GM23248 (cell line): ENCODE results near the gene LCTL. TPM values are rescaled to one million over a fixed set of nuclear protein-coding genes. Genes with fewer than 3 reads are reported as not detected.
A peak's percentile ranks its signal among the peaks of the same experiment; 100 is the strongest.

Experiments used
- DNase-seq: peaks from one replicate; pipeline ENCODE4 v3.0.0-alpha.2; 2015
- H2AFZ ChIP-seq: fragments of 200-600 bp; sonication (generic); 2 replicates; pipeline ENCODE4 v1.6.1; 2016; ENCODE audit warnings: antibody characterized with exemption
- H3F3A ChIP-seq: fragments of 200-600 bp; sonication (generic); 2 replicates; pipeline ENCODE4 v1.6.1; 2016; ENCODE audit warnings: mild to moderate bottlenecking, antibody characterized with exemption, mixed run types; ENCODE audit not compliant: insufficient read depth
- H3K27ac ChIP-seq: fragments of 200-600 bp; sonication (generic); 2 replicates; pipeline ENCODE4 v1.5.1; 2016; ENCODE audit warnings: mild to moderate bottlenecking
- H3K27me3 ChIP-seq: fragments of 200-600 bp; sonication (generic); replicated peaks from 2 replicates; pipeline ENCODE4 v1.6.1; 2016; ENCODE audit warnings: mild to moderate bottlenecking; ENCODE audit not compliant: insufficient read depth
- H3K36me3 ChIP-seq: fragments of 200-600 bp; sonication (generic); 2 replicates; pipeline ENCODE4 v1.6.1; 2016; ENCODE audit warnings: low read depth, mild to moderate bottlenecking
- H3K4me1 ChIP-seq: fragments of 200-600 bp; sonication (generic); 2 replicates; pipeline ENCODE4 v1.6.1; 2016; ENCODE audit warnings: mild to moderate bottlenecking; ENCODE audit not compliant: insufficient read depth
- H3K4me2 ChIP-seq: fragments of 200-600 bp; sonication (generic); one replicate; pipeline ENCODE4 v1.6.1; 2016; ENCODE audit warnings: mild to moderate bottlenecking; ENCODE audit not compliant: unreplicated experiment
- H3K4me3 ChIP-seq: fragments of 200-600 bp; sonication (generic); 2 replicates; pipeline ENCODE4 v1.5.1; 2016; ENCODE audit warnings: mild to moderate bottlenecking
- H3K79me2 ChIP-seq: fragments of 200-600 bp; sonication (generic); 2 replicates; pipeline ENCODE4 v1.6.1; 2016; ENCODE audit warnings: mild to moderate bottlenecking; ENCODE audit not compliant: insufficient read depth
- H3K9ac ChIP-seq: fragments of 200-600 bp; sonication (generic); 2 replicates; pipeline ENCODE4 v1.6.1; 2016; ENCODE audit warnings: mild to moderate bottlenecking
- H3K9me2 ChIP-seq: fragments of 200-600 bp; sonication (generic); 2 replicates; pipeline ENCODE4 v1.6.1; 2016; ENCODE audit warnings: mixed run types, mild to moderate bottlenecking, moderate library complexity; ENCODE audit not compliant: insufficient read depth
- H3K9me3 ChIP-seq: fragments of 200-600 bp; sonication (generic); one replicate; pipeline ENCODE4 v1.6.1; 2017; ENCODE audit warnings: low read depth
- H4K20me1 ChIP-seq: fragments of 200-600 bp; sonication (generic); 2 replicates; pipeline ENCODE4 v1.6.0; 2016; ENCODE audit not compliant: insufficient read depth
- EZH2 ChIP-seq: fragments of 200-600 bp; sonication (generic); IDR thresholded peaks from 2 replicates; pipeline ENCODE4 v1.6.1; 2018; ENCODE audit warnings: antibody characterized with exemption, mild to moderate bottlenecking; ENCODE audit not compliant: insufficient read depth, poor library complexity, severe bottlenecking
- EZH2phosphoT487 ChIP-seq: fragments of 200-600 bp; sonication (generic); IDR thresholded peaks from 2 replicates; pipeline ENCODE4 v1.6.1; 2018; ENCODE audit warnings: antibody characterized with exemption, moderate library complexity, mild to moderate bottlenecking, low read depth; ENCODE audit not compliant: insufficient read depth
- WGBS, 2 experiments: methylation state at CpG; one replicate each; pipeline ENCODE4 v1.1.6; 2015 to 2017; ENCODE audit warnings: low lambda C conversion rate in 2 of 2, low coverage in 1 of 2; ENCODE audit errors: missing lambda C conversion rate in 2 of 2; 5-methylcytosine and 5-hydroxymethylcytosine counted together
- in situ Hi-C: fragments of 300-500 bp; cut with MboI; formaldehyde crosslinking; loops from 2 replicates; pipeline ENCODE4 v1.15.0; 2020
- polyA plus RNA-seq: library from polyadenylated mRNA; unstranded; fragments of >200 nt; fragmentation: Nextera tagmentation; extraction: Ambion mirVana; gene quantifications from 2 replicates; pipeline ENCODE4 v1.2.1, GENCODE V29; 2016
- total RNA-seq: library from RNA; depleted of rRNA; stranded (reverse); fragments of >200 nt; shearing (Covaris generic); gene quantifications from 2 replicates; pipeline ENCODE4 v1.2.3, GENCODE V29; 2014

Gene LCTL
- total and polyA plus RNA-seq, 2 experiments from 2014 or later = 0.68 TPM; not detected in 1

GRCh38 chr15:66587020-66587419, 21.2 kb upstream of the LCTL start:
- H3K27ac ChIP-seq = no peak overlapping the region
- no peaks in the 10 kb centered on the region for H3K4me1 ChIP-seq
- H3K36me3 ChIP-seq = no peaks in the 10 kb centered on the region
- H3K27me3 ChIP-seq = peaks cover 6% of the 10 kb centered on the region; the same call in 1 of the 2 replicates
- DNase-seq = no peak
- in situ Hi-C loops = no loop called here
- no peak overlapping the region for H3K9ac ChIP-seq
- TF ChIP-seq EZH2 (no peak), EZH2phosphoT487 (no peak)
- no peaks in the 10 kb centered on the region for H3F3A ChIP-seq
- H3K79me2 ChIP-seq = no peaks in the 10 kb centered on the region
- no peak overlapping the region for H3K4me3 ChIP-seq
- no peaks in the 10 kb centered on the region for H3K9me3 ChIP-seq
- no peaks in the 10 kb centered on the region for H3K9me2 ChIP-seq
- H3K4me2 ChIP-seq = no peak overlapping the region
- no peaks in the 10 kb centered on the region for H4K20me1 ChIP-seq
- no peak overlapping the region for H2AFZ ChIP-seq

GRCh38 chr15:66586155-66586976, 20.6 kb upstream of the LCTL start:
- Histone ChIP-seq H3K27me3 (peaks cover 6% of the 10 kb centered on the region; the same call in 1 of the 2 replicates), H3K9ac (no peak overlapping the region), H3K36me3 (no peaks in the 10 kb centered on the region), H3K9me2 (no peaks in the 10 kb centered on the region), H3K27ac (no peak overlapping the region), H3K4me1 (no peaks in the 10 kb centered on the region), H3K4me3 (no peak overlapping the region), H3K4me2 (no peak overlapping the region), H4K20me1 (no peaks in the 10 kb centered on the region), H3K79me2 (no peaks in the 10 kb centered on the region), H2AFZ (no peak overlapping the region), H3K9me3 (no peaks in the 10 kb centered on the region), H3F3A (no peaks in the 10 kb centered on the region)
- DNase-seq = no peak
- TF ChIP-seq EZH2phosphoT487 = no peak
- TF ChIP-seq EZH2 = no peak
- in situ Hi-C loops = no loop called here
- 47 to 56% methylated on average over 15 to 17 of the region's 17 CpGs for WGBS, 2 experiments

GRCh38 chr15:66581972-66582537, 16.3 kb upstream of the LCTL start:
- DNase-seq = no peak
- TF ChIP-seq EZH2phosphoT487 = no peak
- no peak for TF ChIP-seq EZH2
- Histone ChIP-seq H3K27me3 (no peaks in the 10 kb centered on the region), H3K36me3 (no peaks in the 10 kb centered on the region), H3K9me3 (no peaks in the 10 kb centered on the region), H3F3A (no peaks in the 10 kb centered on the region), H3K4me2 (no peak overlapping the region), H3K4me1 (peaks cover 8% of the 10 kb centered on the region), H3K27ac (no peak overlapping the region), H3K4me3 (no peak overlapping the region), H4K20me1 (no peaks in the 10 kb centered on the region), H2AFZ (no peak overlapping the region), H3K9me2 (no peaks in the 10 kb centered on the region), H3K9ac (no peak overlapping the region), H3K79me2 (no peaks in the 10 kb centered on the region)
- in situ Hi-C loops = no loop called here
- WGBS, 2 experiments = 75 to 79% methylated on average over 9 of the region's 9 CpGs

GRCh38 chr15:66580643-66581042, 14.8 kb upstream of the LCTL start:
- no peak for TF ChIP-seq EZH2
- no peak for TF ChIP-seq EZH2phosphoT487
- H2AFZ ChIP-seq = peak overlapping the region; percentile 38; the same call in 1 of the 2 replicates
- WGBS, 2 experiments = 87 to 90% methylated on average over 3 of the region's 3 CpGs
- in situ Hi-C loops = no loop called here
- H3K9me3 ChIP-seq = no peaks in the 10 kb centered on the region
- H3K9ac ChIP-seq = no peak overlapping the region
- no peak overlapping the region for H3K4me3 ChIP-seq
- DNase-seq = peak; percentile 64
- H3K4me2 ChIP-seq = no peak overlapping the region
- no peaks in the 10 kb centered on the region for H3F3A ChIP-seq
- no peak overlapping the region for H3K27ac ChIP-seq
- no peaks in the 10 kb centered on the region for H4K20me1 ChIP-seq
- no peaks in the 10 kb centered on the region for H3K27me3 ChIP-seq
- H3K36me3 ChIP-seq = no peaks in the 10 kb centered on the region
- no peaks in the 10 kb centered on the region for H3K79me2 ChIP-seq
- H3K9me2 ChIP-seq = no peaks in the 10 kb centered on the region
- H3K4me1 ChIP-seq = peaks cover 8% of the 10 kb centered on the region
